WTC11 (cell line): Measurements from ENCODE around the gene ROBO2.

ENCODE experiments used
- CTCF ChIP-seq: fragments of 200-600 bp; IDR thresholded peaks from 2 replicates; pipeline ENCODE4 v1.8.0; 2022; ENCODE audit warnings: antibody characterized with exemption
- ELF4 ChIP-seq: sonication (generic); formaldehyde crosslinking; IDR thresholded peaks from 2 replicates; pipeline ENCODE4 v1.8.1; 2022; ENCODE audit warnings: low read depth, mild to moderate bottlenecking, moderate library complexity, missing genetic modification reagents
- MAX ChIP-seq: sonication (generic); formaldehyde crosslinking; IDR thresholded peaks from 2 replicates; pipeline ENCODE4 v1.8.0; 2022; ENCODE audit warnings: mild to moderate bottlenecking, missing genetic modification reagents
- MXD4 ChIP-seq: fragments of 250-450 bp; sonication (Bioruptor Pico); IDR thresholded peaks from 2 replicates; pipeline ENCODE4 v1.8.0; 2021; ENCODE audit warnings: mild to moderate bottlenecking, moderate library complexity, borderline replicate concordance

DNA sequence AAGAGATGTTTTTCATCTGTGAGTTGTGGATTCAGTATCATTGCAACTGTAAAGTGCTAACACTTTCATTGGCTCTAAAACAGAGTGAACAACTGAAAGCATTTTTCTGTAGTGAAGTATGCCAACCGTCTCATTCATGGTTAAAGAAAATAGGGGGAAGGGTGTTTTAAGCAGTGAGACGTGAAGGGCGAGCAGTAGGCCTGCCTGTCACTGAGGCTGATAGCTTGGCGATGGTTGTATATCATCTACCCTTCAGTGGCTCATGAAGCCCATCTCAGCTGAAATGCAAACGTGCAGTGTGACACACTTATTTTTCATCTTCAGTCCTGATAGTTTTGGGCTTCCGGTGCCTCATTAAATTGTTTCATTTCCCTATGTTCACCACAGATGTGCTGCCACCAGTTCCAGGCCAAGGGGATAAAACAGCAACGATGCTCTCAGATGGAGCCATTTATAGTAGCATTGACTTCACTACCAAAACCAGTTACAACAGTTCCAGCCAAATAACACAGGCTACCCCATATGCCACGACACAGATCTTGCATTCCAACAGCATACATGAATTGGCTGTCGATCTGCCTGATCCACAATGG lies 562.0 kb downstream of the ROBO2 start:
- TF ChIP-seq CTCF: no peak
- TF ChIP-seq MXD4 (CRISPR knock-in tag): no peak
- no peak for TF ChIP-seq ELF4 (CRISPR knock-in tag)
- no peak for TF ChIP-seq MAX (CRISPR knock-in tag)
